Measurements from ENCODE around the gene ITGB6.

The ITGB6 gene

DNA sequence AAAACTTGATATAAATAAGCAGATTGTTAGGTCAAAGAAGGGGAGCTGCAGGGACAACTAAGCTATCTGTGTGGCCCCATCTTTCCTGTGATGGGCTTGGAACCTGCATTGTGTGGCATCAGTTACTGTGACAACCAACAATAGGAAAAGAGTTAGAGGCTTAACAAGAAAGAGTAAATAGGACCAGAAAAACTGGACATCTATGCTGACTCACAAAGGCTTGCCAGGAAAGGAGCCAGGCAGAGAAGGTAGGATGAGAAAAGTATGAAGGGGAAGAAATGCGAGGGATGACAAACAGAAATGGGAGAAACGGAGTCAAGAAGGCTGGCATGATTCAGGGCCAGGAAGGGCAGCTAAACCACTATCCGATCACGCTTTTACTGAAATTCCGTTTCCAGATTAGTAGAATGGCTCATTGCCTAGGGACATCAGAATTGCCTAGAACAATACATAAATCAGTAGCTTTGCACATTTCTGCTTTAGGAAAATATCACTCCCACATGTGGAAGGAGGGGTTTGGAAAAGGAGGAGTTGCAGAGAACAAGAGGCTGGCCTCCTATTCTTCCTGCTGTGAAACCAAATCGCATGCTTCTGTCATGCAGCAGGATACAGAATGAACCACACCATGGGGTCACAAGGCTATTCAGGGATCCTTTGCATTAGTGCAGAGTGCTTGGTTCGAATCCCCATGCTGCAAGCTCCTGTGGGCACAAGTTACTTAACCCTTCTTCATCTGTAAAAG is 144.9 kb downstream of the ITGB6 start:
- no peak overlapping the region for H3K27ac ChIP-seq
- TF ChIP-seq, protein P1, sequence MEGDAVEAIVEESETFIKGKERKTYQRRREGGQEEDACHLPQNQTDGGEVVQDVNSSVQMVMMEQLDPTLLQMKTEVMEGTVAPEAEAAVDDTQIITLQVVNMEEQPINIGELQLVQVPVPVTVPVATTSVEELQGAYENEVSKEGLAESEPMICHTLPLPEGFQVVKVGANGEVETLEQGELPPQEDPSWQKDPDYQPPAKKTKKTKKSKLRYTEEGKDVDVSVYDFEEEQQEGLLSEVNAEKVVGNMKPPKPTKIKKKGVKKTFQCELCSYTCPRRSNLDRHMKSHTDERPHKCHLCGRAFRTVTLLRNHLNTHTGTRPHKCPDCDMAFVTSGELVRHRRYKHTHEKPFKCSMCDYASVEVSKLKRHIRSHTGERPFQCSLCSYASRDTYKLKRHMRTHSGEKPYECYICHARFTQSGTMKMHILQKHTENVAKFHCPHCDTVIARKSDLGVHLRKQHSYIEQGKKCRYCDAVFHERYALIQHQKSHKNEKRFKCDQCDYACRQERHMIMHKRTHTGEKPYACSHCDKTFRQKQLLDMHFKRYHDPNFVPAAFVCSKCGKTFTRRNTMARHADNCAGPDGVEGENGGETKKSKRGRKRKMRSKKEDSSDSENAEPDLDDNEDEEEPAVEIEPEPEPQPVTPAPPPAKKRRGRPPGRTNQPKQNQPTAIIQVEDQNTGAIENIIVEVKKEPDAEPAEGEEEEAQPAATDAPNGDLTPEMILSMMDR (conservative IDR thresholded peaks at IDR 0.05), result no peak

DNA sequence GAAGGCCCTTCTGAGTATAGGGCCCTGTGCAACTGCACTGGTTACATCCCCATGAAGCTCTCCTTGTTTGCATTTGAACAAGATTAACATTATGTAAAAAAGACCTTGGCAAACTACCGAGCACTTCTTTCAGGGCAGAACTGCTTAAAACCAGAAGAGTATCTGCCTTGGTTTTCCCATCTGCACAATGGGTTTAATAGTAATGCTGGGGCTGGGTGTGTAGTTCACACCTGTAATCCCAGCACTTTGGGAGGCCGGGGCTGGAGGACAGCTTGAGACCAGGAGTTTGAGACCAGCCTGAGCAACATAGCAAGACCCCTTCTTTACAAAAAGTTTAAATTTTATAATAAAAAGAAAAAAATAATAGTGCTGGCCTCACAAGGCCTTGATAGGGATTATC is 146.1 kb downstream of the ITGB6 start:
- H3K27ac ChIP-seq, result no peak overlapping the region
- TF ChIP-seq ZFX (IDR thresholded peaks at IDR 0.05), result no peak
- TF ChIP-seq, protein P1 (conservative IDR thresholded peaks at IDR 0.05), result no peak

DNA sequence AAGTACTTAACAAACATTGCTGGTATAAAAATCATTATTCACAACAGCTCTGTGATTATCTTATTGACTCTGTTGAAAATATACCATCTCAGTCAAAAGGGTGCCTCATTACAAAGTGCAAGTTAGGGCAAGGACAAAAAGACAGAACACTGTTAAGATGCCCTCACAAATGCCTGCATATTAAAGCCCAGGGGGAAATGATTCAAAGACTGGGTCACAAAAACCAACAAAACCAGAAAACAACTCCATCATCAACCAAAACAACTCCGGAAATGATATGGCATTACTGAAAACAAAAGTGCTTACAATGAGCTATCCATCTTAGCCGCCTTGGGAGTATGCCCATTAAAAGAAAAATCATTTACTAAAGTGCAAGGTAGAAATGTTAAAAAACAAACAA is 147.5 kb downstream of the ITGB6 start:
- TF ChIP-seq, protein P1 (conservative IDR thresholded peaks at IDR 0.05), result no peak
- no peak for TF ChIP-seq ZFX (IDR thresholded peaks at IDR 0.05)
- H3K27ac ChIP-seq, result no peak overlapping the region

DNA sequence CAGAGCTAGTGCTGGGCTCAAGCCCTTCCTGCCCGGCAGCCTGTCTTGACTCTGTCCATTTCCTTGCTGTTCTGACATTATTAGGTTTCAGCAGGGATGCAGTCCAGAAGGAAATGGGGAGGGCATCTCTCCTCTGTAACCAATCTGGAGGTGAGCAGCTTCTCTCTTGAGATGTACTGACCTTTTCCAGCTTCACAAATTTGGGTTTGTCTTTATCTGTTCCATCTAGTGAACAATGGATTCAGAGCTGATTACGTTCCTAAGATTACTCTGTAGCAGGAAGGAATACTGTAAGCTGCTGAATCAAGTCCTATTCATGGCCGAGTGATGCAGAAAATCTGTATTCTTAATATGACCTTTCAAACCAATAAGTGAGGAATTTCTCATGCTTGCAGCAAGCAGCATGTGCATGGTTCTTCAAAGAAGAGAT is 148.7 kb downstream of the ITGB6 start:
- TF ChIP-seq, protein P1 (conservative IDR thresholded peaks at IDR 0.05), result no peak
- TF ChIP-seq ZFX (IDR thresholded peaks at IDR 0.05), result no peak
- no peak overlapping the region for H3K27ac ChIP-seq

DNA sequence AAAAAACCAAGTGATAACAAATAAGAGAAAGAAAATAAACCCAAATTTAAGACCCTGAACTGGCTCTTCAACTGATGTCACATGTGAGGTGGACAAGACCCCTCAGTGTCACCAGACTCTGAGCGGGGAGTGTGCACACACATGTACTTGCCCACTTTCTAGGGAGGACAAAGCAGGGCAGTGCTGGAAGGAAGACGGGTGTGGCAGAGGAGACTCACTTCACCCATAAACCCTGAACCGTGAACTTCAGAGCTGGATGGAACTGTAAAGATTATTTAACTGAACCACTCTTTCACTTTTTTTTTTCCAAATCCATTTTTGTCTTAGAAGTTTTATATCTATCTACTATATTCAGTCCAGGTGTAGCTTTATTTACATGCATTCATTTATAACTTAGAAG is 149.9 kb downstream of the ITGB6 start:
- H3K27ac ChIP-seq, result no peak overlapping the region
- no peak for TF ChIP-seq ZFX (IDR thresholded peaks at IDR 0.05)
- TF ChIP-seq, protein P1 (conservative IDR thresholded peaks at IDR 0.05), result no peak

All from C4-2B (cell line).